Activated CD4-positive, alpha-beta T cell treated with anti-CD3 and anti-CD28 coated beads, Interleukin-2, amount 50 U/mL, for 24 hours (primary cell): ENCODE measurements around the gene IQCB1.
"Not testable (repeated sequence)": the region's sequence is repeated elsewhere in the genome, so short reads cannot be mapped to it uniquely, and the experiment has no call there.

Source experiments
- DNase-seq, 2 donors: peaks; one replicate each; pipeline ENCODE4 v3.0.0-alpha.2; 2020; ENCODE audit warnings: low read depth in 1 of 2, low spot score in 1 of 2

The IQCB1 gene

GRCh38 chr3:121834671-121835464 lies at the start of gene IQCB1, which contains the start of gene EAF2:
Gene IQCB1 (minus strand): TSS chr3:121835060. CDS start chr3:121828960, 6,100 bp downstream.
Gene EAF2 (plus strand): TSS chr3:121835209. CDS start chr3:121835286, 77 bp downstream.
- peak; percentile 93 for DNase-seq

GRCh38 chr3:121883507-121883906 lies 48.6 kb upstream of the IQCB1 start:
- no peak for DNase-seq

- DNase-seq = no peak
Measured at GRCh38 chr3:121878411-121878810, 43.6 kb upstream of the IQCB1 start.

GRCh38 chr3:121871430-121871829 lies 36.6 kb upstream of the IQCB1 start:
- no peak for DNase-seq

- DNase-seq = no peak
Measured at GRCh38 chr3:121870717-121871116, 35.9 kb upstream of the IQCB1 start.

- no peak for DNase-seq
Measured at GRCh38 chr3:121869736-121870135, 34.9 kb upstream of the IQCB1 start.

GRCh38 chr3:121863801-121864200 lies 28.9 kb upstream of the IQCB1 start:
- no peak for DNase-seq

- not testable (repeated sequence) for DNase-seq
Measured at GRCh38 chr3:121863247-121863646, 28.4 kb upstream of the IQCB1 start.

GRCh38 chr3:121857778-121858177 lies 22.9 kb upstream of the IQCB1 start:
- not testable (repeated sequence) for DNase-seq

GRCh38 chr3:121855555-121855954 lies 20.7 kb upstream of the IQCB1 start:
- no peak for DNase-seq

GRCh38 chr3:121852256-121852655 lies 17.4 kb upstream of the IQCB1 start:
- DNase-seq = no peak

- no peak for DNase-seq
Measured at GRCh38 chr3:121844892-121845291, 10.0 kb upstream of the IQCB1 start.

- DNase-seq = no peak
Measured at GRCh38 chr3:121839962-121840361, 5.1 kb upstream of the IQCB1 start.

GRCh38 chr3:121836481-121836880 lies 1.6 kb upstream of the IQCB1 start:
- DNase-seq = no peak

- no peak for DNase-seq
Measured at GRCh38 chr3:121836064-121836463, 1.2 kb upstream of the IQCB1 start.

- no peak for DNase-seq
Measured at GRCh38 chr3:121835465-121835801, 573 bp upstream of the IQCB1 start.

GRCh38 chr3:121834157-121834670 lies 646 bp downstream of the IQCB1 start:
- no peak for DNase-seq

- no peak for DNase-seq
Measured at GRCh38 chr3:121822973-121823372, 11.9 kb downstream of the IQCB1 start.

- DNase-seq = no peak
Measured at GRCh38 chr3:121821421-121822199, 13.2 kb downstream of the IQCB1 start.

- DNase-seq = no peak
Measured at GRCh38 chr3:121819236-121819635, 15.6 kb downstream of the IQCB1 start.

GRCh38 chr3:121818578-121818977 lies 16.3 kb downstream of the IQCB1 start:
- no peak for DNase-seq

GRCh38 chr3:121817753-121818152 lies 17.1 kb downstream of the IQCB1 start:
- no peak for DNase-seq
